ENCODE measurements around the gene S100A12. TPM values are rescaled to one million over a fixed set of nuclear protein-coding genes. Genes with fewer than 3 reads are reported as not detected.

Gene S100A12
- total RNA-seq, 1 donor from 2014 or later, result 1.2 TPM

GRCh38 chr1:153370146-153370545, 5.3 kb downstream of the S100A12 start:
- no peak for ATAC-seq
- DNase-seq (ENCODE audit: low spot score), result no peak

- no peak for ATAC-seq
- no peak for DNase-seq (ENCODE audit: low spot score)
Measured at GRCh38 chr1:153368495-153368894, 6.9 kb downstream of the S100A12 start.

GRCh38 chr1:153367090-153367489, 8.3 kb downstream of the S100A12 start:
- DNase-seq (ENCODE audit: low spot score) (no peak), ATAC-seq (no peak)

- no peak for ATAC-seq
- DNase-seq (ENCODE audit: low spot score), result peak; percentile 39
Measured at GRCh38 chr1:153366261-153366660, 9.2 kb downstream of the S100A12 start.

GRCh38 chr1:153365696-153366095, 9.7 kb downstream of the S100A12 start:
- DNase-seq (ENCODE audit: low spot score) (peak; percentile 37), ATAC-seq (no peak)

GRCh38 chr1:153364766-153365666, 10.4 kb downstream of the S100A12 start:
- DNase-seq (ENCODE audit: low spot score) (peak; percentile 44), ATAC-seq (no peak)

GRCh38 chr1:153364156-153364555, 11.3 kb downstream of the S100A12 start:
- DNase-seq (ENCODE audit: low spot score) (peak; percentile 41), ATAC-seq (no peak)

- ATAC-seq (no peak), DNase-seq (ENCODE audit: low spot score) (peak; percentile 40)
Measured at GRCh38 chr1:153363641-153364040, 11.8 kb downstream of the S100A12 start.

GRCh38 chr1:153362187-153362775, 13.1 kb downstream of the S100A12 start:
- ATAC-seq (no peak), DNase-seq (ENCODE audit: low spot score) (peak; percentile 44)

- ATAC-seq, result no peak
- DNase-seq (ENCODE audit: low spot score), result peak; percentile 36
Measured at GRCh38 chr1:153361480-153362109, 13.8 kb downstream of the S100A12 start.

- ATAC-seq (no peak), DNase-seq (ENCODE audit: low spot score) (peak; percentile 45)
Measured at GRCh38 chr1:153360592-153361479, 14.6 kb downstream of the S100A12 start.

GRCh38 chr1:153360190-153360589, 15.2 kb downstream of the S100A12 start:
- DNase-seq (ENCODE audit: low spot score) (peak; percentile 37), ATAC-seq (no peak)

GRCh38 chr1:153359241-153359640, 16.2 kb downstream of the S100A12 start:
- ATAC-seq (no peak), DNase-seq (ENCODE audit: low spot score) (peak; percentile 42)

- no peak for ATAC-seq
- DNase-seq (ENCODE audit: low spot score), result no peak
Measured at GRCh38 chr1:153358691-153358975, 16.8 kb downstream of the S100A12 start.

- ATAC-seq (no peak), DNase-seq (ENCODE audit: low spot score) (peak; percentile 46)
Measured at GRCh38 chr1:153357853-153358690, 17.3 kb downstream of the S100A12 start, which contains the start of gene S100A9. Gene S100A9 (plus strand): TSS chr1:153357854. CDS start chr1:153358284, 430 bp downstream.

- DNase-seq (ENCODE audit: low spot score), result peak; percentile 91
- ATAC-seq, result peak; percentile 89
Measured at GRCh38 chr1:153357076-153357852, 18.2 kb downstream of the S100A12 start.

GRCh38 chr1:153356392-153357075, 18.9 kb downstream of the S100A12 start:
- ATAC-seq (no peak), DNase-seq (ENCODE audit: low spot score) (peak; percentile 45)

GRCh38 chr1:153355445-153356071, 19.9 kb downstream of the S100A12 start:
- peak; percentile 83 for ATAC-seq
- peak; percentile 78 for DNase-seq (ENCODE audit: low spot score)
